GM18502 (cell line): ENCODE data around the gene BBLN.
"Not testable (repeated sequence)": the region's sequence is repeated elsewhere in the genome, so short reads cannot be mapped to it uniquely, and the experiment has no call there.

Source experiments
- ATAC-seq: cut with Tn5 transposase; IDR thresholded peaks from one replicate; pipeline ENCODE4 v1.9.1; 2021; ENCODE audit warnings: mild to moderate bottlenecking; ENCODE audit not compliant: unreplicated experiment, poor library complexity

BBLN gene, protein sequence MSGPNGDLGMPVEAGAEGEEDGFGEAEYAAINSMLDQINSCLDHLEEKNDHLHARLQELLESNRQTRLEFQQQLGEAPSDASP

DNA sequence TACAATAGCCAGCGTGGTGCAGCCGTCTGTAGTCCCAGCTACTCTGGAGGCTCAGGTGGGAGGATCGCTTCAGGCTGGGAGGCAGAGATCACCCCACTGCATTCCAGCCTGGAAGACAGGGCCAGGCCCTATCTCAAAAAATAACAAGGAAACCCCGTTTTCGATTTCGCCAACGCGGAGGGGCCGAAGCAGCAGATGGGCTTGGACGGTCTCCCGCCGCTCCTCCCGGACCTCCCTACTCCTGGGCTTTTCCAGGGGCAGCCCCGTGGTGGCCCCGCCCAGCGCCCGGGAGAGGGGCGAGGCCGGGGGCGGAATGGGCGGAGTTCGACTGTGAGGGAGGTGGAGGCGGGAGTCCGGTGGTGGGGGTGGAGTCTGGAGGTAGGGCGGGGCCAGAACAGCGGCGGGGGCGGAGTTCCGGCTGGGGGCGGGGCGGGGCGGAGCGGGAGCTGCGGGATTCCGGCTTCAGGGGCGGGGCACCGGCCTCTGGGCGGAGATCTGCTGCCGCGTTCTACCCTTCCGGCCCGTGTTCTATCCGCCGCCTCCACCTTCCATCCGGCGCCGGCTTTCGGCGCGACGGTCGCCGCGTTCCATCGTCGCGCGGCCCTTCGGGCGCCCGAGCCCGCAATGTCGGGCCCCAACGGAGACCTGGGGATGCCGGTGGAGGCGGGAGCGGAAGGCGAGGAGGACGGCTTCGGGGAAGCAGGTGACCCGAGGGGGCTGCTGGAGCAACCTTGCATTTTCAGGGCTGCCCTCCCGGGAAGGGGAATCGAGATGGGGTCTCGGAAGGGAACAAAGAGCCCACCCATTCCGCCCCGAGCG lies at the start of gene BBLN:
Gene BBLN, plus strand, starts transcription at position 482 of the 819 bp plus-strand sequence. Its CDS starts 143 bp downstream, at position 625.
- ATAC-seq, result peak; percentile 74

DNA sequence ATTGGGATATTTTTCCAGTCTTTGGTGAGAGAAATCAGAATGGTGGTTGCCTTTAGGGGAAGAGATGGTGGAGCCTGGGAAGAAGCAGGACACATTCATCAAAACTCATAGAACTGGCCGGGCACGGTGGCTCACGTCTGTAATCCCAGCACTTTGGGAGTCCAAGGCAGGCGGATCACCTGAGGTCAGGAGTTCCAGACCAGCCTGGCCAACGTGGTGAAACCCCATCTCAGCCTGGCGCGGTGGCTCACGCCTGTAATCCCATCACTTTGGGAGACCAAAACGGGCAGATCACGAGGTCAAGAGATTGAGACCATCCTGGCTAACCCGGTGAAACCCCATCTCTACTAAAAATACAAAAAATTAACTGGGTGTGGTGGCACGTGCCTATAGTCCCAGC lies 48.3 kb upstream of the BBLN start:
- not testable (repeated sequence) for ATAC-seq

DNA sequence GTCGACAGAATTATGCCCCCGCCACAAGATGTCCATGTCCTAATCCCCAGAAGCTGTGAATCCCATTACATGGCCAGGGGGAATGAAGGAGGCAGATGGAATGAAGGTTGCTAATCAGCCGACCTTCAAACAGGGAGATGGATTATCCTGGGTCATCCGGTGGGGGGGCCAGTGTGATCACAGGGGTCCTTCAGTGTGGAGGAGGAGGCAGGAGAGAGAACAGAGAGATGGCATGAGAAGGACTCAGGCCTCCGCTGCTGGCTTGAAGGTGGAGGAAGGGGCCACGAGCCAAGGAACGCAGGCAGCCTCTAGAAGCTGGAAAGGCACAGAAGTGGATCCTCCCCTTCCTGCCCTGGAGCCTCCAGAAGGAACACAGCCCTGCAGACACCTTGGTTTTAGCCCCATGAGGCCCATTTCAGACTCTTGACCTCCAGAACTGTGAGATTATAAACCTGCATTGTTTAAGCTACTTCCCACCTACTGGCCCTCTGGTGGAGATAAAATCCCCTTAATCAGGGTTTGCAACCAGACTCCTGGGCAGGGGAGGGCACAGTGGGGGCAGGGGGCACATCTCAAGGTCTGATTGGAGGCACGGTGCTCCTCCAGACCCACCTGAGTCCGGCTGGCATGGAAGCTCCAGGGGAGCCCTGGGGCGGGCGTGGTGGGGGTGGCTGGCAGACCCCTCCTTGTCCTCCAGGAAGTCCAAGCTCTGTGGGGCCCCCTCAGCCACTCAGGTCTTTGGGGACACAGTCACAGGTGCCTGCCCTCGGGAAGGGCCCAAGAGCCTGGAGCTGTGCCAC lies 46.3 kb upstream of the BBLN start:
- ATAC-seq, result no peak

DNA sequence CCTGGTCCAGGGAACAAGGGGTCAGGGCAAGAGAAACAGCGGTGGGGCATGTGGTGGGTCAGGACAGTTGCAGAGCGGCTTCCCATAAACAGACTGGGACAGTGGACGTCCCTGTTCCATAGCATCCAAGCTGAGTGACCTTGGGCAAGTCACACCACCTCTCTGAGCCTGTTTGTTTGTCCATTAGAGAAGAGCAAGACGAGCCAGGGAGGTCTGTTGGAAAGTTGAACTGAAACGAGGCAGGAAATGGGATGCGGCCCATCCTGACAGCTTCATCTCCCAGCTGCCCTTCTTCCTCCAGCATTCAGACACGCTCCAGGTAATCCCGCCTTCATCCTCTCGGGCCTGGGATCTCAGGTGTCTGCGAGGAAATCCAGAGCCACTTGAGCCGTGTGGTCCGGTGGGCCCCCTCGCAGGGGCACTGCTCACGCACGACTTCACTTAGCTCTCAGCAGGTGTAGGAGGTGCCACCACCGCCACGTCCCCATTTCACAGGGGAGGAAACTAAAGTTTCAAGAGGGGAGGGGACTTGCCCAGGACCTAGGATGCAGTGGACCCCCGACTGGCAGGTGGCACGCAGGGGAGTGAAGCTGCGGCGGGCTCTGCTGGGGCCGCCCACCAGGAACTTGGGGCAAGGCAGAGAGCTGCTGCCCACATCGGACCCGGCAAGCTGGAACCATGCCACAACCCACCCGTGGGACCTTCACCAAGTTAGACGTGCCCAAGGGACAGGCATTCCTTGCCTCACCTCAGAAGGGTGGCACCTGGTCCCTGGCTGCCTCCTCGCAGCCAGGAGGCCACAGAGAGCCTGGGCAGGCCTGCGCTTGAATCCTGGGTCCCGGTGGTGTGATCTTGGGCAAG lies 45.5 kb upstream of the BBLN start:
- no peak for ATAC-seq

DNA sequence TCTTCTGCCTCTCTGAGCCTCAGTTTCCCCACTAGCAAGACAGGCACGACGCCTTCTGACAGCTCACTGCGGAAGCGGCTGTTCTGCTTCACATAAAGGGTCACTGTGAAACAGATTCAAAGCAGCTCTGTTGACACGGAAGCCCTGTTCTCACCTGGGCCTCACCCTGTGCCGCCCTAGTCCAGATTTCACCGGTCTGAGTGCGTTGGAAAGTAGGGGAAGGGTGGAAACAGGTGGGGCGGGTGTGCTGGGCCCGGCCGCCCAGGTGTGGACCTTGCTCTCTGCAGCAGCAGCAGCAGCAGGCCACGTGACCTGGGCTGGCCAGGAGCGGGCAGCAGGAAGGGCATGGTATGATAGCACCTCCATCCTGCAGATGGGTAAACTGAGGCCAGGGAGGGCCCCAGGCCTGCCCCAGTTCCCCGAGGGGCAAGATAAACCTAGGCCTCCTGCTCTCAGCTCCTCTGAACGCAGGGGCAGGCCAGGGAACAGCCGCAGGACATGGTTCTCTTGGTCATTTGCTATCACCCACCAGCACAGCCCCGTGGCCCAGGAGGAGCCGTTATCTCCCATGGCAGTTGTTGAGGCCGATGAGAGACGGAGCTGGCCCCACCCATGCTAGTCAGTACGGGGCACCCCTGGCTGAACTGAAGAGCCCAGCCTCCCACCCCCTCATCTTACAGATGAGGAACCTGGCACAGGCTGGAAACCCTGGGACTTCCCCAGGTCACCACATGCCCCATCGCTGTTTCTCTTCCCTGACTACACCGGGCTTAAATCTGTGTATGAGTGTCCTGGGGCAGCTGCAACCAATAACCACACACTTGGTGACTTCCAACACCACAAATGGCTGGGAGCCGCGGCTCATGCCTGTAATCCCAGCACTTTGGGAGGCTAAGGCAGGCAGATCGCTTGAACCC lies 44.6 kb upstream of the BBLN start:
- peak; percentile 49 for ATAC-seq

DNA sequence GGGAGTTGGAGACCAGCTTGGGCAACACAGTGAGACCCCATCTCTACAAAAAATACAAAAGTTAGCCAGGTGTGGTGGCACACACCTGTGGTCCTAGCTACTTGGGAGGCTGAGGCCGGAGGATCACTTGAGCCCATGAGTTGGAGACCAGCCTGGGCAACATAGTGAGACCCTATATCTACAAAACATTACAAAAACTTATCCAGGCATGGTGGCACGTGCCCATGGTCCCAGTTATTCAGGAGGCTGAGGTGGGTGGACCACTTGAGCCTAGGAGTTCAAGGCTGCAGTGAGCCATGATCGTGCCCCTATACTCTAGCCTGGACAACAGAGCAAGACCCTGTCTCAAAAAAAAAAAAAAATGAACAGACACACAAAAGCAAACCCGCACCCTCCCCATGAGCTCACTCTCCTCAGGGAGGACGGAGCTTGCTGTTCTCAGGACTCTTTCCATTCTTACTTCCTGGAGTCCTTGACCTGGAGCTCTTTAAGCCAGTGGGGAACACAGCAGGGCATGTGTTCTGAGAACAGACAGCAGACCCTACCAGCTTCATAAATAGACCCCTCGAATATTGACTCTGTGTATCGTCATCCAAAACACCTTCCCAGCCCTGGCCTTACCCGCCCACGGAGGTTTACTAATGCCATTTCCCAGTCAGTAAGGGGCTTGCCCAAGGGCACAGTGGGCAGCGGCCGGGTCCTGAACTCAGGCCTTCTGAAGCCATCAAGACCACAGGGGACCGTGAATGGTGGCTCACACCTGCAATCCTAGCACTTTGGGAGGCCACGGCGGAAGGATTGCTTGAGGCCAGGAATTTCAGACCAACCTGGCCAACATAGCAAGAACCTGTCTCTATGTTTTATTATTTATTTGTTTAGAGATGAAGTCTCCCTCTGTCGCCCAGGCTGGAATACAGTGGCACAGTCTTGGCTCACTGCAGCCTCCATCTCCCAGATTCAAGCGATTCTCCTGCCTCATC lies 43.7 kb upstream of the BBLN start:
- no peak for ATAC-seq

DNA sequence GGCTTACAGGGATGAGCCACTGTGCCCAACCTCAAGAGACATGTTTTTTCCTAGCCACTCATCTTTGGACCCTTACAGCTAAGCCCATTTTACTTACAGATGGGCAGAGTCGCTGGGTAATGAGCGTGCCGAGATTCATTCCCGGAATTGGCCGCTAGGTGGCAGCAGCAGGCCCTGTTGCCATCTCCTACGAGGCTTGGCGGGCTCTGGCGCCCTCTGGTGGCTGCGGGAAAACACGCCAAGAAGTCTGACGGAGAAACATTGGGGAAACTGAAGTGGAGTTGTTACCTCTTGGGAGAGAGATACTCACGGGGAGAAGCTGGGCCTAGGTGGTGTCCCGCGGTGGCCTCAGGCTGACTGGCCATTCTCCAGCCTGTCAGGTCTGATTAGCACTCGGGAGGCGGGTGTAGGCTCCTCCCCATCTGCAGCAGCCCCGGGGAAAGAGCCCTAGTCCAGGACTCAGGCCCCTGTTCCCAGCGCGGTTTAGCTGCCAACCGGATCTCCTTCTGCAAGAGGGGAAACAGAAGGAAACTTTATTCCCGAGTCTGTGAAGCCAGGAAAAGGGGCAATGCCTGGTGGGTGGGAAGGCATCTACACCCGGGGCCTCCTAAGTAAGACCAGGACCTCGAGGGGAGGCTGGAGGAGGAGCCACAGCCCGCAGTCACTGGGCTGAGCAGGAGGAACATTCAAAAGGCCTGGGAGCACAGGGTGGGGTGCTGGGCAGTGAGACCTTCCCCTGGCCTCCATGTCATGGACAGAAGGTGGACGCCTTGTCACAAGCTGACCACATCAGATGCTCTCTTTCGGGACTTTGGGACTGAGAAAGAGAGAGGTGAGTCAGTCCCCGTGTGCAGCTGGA lies 42.2 kb upstream of the BBLN start:
- no peak for ATAC-seq

DNA sequence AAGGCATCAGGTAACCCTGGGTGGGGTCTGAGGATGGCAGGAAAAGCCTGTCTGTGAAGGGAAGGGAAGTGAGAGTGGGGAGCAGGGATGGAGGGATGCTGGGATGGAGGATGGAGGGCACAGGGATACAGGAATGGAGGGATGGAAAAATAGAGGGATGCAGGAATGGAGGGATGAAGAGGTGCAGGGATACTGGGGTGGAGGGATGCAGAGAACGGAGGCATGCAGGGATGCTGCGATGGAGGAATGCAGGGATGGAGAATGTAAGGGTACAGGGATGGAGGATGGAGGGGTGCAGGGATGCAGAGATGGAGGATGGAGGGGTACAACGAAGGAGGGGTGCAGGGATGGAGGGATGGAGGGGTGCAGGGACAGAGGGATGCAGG lies 41.6 kb upstream of the BBLN start:
- no peak for ATAC-seq

DNA sequence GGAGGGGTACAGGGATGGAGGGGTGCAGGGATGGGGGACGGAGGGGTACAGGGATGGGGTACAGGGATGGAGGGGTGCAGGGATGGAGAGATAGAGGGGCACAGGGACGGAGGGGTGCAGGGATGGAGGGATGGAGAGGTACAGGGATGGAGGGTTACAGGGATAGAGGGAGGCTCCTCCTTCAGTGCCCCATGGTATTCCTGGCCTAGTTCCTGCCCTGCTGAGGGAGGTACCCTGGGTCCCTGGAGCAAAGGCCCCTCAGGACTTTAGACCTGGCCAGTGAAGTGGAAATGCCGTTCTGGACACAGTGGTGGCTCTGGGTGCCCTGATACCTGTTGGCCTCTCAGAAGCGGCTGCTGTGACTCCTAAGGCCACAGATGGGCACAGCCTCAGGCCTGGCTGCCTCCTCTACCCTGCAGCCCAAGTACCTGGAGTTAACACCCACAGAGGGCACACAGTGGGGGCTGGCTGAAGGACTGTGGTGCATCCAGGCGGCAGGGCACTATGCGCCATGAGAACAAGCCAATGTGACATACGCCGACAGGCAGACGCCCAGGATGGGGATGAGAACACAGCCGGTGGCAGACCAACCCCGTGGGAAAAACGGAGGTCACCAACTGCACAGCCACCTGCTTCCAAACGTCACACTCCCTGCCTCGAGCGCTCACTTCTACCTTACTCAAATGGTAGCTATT lies 40.9 kb upstream of the BBLN start:
- no peak for ATAC-seq

DNA sequence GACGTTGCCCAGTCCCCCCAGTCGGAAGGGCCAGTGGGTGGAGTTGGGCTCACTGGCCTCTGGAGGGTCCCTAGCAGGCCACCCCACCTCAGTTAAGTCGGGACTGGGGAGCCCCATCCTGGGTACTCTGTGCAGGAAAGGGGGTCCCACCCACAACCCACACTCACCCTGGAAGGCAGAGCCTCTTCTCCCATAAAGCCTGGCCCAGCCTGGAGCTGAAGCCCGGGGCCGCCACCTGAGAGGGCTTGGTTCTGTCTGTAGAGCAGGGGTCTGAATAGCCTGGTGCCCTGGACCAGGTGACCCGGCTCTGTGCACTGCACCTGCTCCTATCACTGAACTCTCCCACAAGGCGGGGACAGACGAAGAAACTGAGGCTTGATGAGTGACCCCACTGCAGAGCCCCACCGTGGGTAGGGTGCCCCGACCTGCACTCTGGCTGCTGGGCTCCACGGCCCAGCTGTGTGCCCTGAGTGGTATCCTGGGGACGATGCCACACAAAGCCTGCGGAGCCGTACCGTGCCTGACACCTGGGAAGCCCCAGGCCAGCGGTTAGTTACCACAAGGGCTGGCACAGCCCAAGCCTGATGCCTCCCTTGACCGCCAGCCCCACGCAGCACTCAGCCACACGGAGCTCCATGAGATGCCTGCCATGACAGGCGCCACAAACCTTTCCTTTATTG lies 39.9 kb upstream of the BBLN start:
- no peak for ATAC-seq

DNA sequence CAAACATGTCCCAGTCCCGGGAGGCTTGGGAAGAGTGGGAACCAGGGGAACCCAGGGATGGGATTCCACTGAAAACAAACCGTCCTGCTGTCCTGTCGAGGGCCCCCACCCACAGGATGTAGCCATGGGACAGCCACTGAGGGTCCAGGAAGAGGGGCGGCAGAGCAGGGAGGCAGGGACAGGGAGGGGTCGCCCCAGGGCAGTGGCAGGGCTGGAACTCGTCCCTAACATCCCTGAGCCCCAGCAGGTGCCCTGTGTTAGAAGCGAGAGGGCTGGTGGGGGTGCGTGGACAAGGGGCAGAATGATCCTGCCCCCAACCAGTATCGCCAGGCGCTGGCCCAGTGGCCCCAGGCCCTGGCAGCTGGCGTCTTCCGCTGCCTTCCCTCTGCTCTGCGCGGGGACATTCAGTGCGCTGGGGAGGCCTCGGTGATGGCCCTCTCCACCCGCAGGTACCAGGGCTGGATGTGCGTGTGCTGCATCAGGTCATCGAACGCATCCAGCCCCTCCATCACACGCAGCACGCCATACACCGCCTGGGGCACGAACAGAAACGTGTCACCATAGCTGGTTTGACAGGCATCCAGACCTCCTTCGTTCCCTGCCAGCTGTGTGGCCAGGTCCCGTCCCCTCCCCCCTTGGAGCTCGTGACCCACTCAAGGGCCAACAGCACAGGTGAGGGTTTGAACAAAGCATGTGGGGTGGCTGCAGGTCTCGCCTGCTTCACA lies 39.2 kb upstream of the BBLN start:
- no peak for ATAC-seq

DNA sequence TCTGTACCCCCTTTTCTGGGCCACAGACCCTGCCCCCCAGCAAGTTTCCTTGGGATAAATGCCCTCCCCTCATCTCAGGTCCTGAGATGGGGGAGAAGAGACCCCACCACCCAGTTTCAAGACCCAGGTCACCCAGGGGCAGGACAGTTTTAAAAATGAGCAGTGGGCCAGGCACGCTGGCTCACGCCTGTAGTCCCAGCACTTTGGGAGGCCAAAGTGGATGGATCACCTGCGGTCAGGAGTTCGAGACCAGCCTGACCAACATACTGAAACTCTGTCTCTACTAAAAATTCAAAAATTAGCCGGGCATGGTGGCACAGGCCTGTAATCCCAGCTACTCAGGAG lies 38.6 kb upstream of the BBLN start:
- no peak for ATAC-seq

DNA sequence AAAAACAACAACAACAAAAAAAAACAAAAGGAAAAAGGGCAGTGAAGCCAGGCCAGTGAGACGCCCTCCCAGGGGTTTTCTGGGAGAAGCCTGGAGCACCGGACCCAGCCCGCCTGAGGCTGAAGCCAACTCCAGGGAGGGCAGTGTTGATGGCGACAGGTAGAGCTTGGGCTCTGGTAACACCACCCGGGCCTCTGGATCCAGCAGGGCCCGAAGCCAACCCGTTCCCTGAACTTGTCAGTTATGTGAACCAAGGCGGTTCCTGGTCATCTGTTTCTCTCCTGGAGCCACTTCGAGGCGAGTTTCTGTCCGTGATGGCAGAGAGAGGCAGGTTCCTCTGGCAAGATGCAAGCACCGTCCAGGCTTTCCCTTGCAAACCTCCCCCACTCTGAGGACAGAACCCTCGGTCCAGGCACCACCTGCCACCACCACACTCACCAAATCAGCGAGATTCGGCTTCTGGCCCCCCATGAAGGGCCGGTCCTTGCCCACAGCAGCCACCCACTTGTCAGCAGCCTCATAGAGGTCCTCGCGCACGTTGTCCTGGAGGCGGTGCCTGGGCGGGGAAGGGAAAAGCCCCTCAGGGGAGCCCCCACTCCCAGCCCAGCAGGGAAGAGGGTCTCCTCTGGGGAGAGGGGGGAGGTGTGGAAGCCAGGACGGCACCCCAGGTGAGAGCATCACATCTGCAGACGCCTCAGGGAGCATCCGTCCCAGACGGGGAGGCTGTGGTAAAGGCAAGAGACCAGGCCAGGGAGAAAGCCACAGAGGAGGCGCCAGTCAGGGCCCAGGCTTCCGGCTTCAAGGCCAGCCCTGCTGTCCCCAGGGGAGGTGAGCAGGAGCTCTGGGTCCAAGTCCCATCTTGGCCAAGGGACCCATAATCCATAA lies 37.9 kb upstream of the BBLN start:
- ATAC-seq, result no peak

DNA sequence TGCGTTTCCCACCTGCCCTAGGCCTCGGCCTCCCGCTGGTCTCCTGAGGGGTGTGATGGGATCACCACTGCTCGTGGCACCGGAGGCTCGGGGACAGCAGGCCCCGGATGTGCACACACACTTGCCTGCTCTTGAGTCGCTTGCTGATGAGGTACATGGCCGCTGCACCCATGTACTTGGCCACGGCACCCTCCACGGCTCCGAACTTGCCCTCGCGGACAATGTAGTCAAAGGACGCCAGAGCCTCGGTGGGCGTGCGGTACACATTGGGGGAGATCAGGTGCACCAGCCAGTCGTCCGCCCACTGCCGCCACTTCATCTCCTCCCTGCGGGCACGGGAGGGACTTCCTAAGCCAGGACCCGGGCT lies 37.3 kb upstream of the BBLN start:
- ATAC-seq, result no peak
